Measurements from ENCODE around the gene MUC2.

MUC2 gene

DNA sequence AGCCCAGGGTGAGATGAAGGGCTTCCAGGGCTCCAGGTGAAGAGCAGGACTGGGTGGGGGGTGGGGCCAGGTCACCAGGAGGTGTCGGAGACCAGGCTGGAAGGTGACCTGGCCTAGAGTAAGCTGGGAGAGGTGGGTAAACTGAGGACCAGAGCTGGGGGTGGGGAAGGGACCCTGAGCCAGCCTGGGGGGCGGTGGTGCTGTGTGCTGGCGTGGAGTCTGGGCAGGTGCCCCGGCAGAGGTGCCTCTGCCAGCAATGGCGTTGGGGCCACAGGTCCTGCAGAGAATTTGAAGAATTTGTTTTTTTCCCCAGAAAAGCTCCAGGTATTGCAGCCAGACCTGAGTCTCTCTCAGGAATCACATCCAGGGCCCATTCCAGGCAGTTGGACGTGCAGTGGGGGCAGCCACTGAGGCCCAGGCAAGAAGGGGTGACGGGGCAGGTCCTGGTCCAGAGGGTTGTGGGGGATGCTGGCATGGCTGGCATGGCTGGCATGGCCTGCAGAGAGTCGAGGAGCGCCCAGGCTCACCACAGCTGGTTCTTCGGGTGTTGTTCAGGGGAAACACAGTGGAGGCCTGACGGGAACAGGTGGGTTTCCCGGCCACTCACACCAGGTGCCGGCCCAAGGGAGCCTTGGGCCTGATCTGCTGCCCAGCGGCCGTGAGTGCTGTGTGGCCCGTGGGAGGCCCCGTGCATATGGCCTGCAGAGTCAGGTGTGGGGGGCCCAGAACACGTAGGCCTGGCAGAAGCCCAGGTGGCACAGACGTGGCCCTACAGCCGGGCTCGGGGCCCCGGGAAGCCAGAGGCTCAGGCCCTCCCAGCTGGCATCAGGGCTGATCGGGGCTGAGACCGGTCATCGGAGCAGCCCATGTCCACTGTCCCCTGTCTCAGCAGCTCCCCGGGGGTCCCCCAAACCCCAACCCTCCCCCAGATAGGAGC, 31.8 kb upstream of the MUC2 start:
- H3K27ac ChIP-seq = no peak overlapping the region
- TF ChIP-seq ZFX (IDR thresholded peaks at IDR 0.05) = no peak
- TF ChIP-seq, protein P1, sequence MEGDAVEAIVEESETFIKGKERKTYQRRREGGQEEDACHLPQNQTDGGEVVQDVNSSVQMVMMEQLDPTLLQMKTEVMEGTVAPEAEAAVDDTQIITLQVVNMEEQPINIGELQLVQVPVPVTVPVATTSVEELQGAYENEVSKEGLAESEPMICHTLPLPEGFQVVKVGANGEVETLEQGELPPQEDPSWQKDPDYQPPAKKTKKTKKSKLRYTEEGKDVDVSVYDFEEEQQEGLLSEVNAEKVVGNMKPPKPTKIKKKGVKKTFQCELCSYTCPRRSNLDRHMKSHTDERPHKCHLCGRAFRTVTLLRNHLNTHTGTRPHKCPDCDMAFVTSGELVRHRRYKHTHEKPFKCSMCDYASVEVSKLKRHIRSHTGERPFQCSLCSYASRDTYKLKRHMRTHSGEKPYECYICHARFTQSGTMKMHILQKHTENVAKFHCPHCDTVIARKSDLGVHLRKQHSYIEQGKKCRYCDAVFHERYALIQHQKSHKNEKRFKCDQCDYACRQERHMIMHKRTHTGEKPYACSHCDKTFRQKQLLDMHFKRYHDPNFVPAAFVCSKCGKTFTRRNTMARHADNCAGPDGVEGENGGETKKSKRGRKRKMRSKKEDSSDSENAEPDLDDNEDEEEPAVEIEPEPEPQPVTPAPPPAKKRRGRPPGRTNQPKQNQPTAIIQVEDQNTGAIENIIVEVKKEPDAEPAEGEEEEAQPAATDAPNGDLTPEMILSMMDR (conservative IDR thresholded peaks at IDR 0.05) = no peak

DNA sequence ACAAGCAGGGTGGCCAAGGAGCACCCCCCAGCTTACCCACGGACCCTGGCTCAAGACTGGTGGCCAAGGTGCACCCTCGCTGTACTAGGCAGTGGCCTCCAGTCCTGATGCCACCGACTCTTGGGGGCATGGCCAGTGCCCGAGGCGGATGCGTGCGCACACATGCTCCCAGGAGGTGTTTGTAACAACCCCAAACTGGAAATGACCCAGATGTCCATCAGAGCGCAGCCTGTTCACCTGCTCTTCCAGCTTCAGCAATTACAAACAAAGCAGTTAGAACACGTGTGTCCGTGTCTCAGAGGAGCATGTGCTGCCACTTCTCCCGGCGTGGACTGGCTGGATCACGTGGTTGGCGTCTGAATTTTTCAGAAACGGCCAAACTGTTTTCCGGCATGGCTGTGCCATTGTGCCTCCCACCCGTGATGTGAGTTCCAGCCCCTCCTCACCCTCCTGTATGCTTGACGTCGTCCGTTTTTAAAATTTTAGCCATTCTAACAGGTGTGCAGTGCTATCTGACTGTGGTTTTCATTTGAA, 31.0 kb upstream of the MUC2 start:
- no peak for TF ChIP-seq ZFX (IDR thresholded peaks at IDR 0.05)
- TF ChIP-seq, protein P1 (conservative IDR thresholded peaks at IDR 0.05) = no peak
- no peak overlapping the region for H3K27ac ChIP-seq

DNA sequence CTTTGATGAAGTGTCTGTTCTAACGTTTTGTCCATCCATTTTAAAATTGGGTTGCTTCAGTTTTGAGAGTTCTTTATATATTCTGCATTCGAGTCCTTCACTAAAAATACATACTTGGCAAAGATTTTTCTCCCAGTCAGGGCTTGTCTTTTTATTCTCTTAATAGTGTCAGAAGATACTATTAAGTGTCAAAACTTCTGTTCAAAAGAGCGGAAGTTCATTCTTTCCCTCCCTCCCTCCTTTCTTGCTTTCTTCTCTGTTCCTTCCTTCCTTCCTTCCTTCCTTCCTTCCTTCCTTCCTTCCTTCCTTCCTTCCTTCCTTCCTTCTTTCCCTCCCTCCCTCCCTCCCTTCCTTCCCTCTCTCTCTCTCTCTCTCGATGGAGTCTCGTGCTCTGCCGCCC, 30.5 kb upstream of the MUC2 start:
- TF ChIP-seq, protein P1 (conservative IDR thresholded peaks at IDR 0.05) = no peak
- TF ChIP-seq ZFX (IDR thresholded peaks at IDR 0.05) = no peak
- H3K27ac ChIP-seq = no peak overlapping the region

DNA sequence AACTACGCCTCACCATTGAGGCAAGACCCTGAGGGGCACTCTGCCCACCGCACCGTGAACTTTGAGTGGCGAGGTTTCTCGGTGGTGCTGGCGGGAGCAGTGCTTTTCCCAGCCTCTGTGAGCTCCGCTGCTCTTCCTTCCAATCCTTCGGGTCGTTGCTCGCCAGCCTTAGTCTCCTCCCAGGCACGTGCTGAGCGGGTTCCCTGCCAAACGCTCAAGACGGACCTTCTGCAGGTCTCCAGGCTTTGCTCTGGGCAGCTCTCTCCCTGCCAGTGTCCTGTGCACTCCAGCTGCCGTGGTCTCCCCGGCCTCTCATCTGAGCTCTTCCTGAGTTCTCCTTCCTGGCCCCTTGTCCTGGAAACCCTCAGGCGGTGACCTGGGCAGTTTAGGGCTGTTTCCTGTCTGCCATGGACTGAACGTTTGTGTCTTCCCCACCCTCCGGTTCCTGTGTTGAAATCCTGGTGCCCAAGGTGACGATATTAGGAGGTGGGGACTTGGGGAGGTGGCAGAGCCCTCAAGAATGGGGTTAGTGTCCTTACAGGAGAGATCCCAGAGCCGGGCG, 27.0 kb upstream of the MUC2 start:
- H3K27ac ChIP-seq = no peak overlapping the region
- no peak for TF ChIP-seq ZFX (IDR thresholded peaks at IDR 0.05)
- TF ChIP-seq, protein P1 (conservative IDR thresholded peaks at IDR 0.05) = no peak

DNA sequence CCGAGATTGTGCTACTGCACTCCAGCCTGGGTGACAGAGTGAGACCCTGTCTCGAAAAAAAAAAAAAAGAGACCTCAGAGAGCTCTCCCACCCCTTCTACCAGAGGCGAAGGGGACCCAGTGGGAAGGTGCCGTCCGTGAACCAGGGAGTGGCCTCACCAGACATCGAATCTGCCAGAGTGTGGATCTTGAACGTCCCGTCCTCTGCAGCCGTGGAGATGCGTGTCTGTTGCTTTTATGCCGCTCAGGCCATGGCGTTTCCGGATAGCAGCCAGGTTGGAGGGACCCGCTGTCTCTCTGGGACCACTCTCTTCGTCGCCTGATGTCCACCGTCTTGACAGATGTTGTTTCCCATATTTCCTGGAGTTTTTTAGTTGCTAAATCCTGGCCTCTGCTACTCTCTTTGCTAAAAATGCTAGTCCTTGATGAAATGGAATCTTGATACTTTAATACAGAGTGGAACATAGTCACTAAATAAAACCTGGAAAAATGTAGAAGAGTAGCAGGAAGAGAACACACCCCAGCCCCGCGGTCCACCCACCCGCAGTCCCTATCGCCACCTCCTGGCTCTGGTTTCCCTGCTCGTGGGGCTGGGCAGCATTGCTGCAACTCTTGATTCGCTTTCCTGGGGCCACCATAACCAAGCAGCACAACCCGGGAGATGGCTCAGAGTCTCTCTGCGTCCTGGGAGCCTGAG, 26.2 kb upstream of the MUC2 start:
- H3K27ac ChIP-seq = no peak overlapping the region
- no peak for TF ChIP-seq ZFX (IDR thresholded peaks at IDR 0.05)
- TF ChIP-seq, protein P1 (conservative IDR thresholded peaks at IDR 0.05) = no peak

DNA sequence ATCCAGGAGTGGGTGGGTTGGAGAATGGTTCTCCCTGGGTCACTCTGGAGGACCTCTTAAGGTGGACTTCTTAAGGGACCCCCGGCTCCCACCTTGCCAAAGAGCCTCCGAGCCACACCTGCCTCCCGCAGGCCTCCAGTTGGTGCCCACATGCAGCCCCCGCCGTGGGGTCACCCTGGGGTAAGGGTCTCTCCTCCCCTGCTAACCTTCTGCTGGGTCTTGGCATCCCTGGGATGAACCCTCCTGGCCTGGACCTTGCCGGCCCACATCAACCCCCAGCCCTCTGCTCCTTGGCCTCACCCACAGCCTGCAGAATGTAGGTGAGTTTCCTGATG, 25.6 kb upstream of the MUC2 start:
- TF ChIP-seq, protein P1 (conservative IDR thresholded peaks at IDR 0.05) = no peak
- no peak for TF ChIP-seq ZFX (IDR thresholded peaks at IDR 0.05)
- no peak overlapping the region for H3K27ac ChIP-seq

All from C4-2B (cell line).